CD8-positive, alpha-beta memory T cell (primary cell): ENCODE data around the gene KIAA1143. TPM values are rescaled to one million over a fixed set of nuclear protein-coding genes. Genes with fewer than 3 reads are reported as not detected.

ENCODE experiments used
- CTCF ChIA-PET: fragments of 350-600 bp; sonication (Branson Sonifier 250); formaldehyde crosslinking; loops from one replicate; lab custom pipeline; 2021; ENCODE audit warnings: antibody characterized with exemption; lab: Charles Lee
- POLR2A ChIA-PET: fragments of 350-600 bp; sonication (Branson Sonifier 250); formaldehyde crosslinking; loops from one replicate; lab custom pipeline; 2021; ENCODE audit warnings: antibody characterized with exemption; lab: Charles Lee
- DNase-seq, 5 donors: peaks; one replicate each; pipeline versions ENCODE4 v3.0.0 to v3.0.0-alpha.2; 2020 to 2022; ENCODE audit warnings: mixed read lengths in 1 of 5
- H3K27ac ChIP-seq: one replicate; pipeline ENCODE4 v1.7.0; 2013; ENCODE audit warnings: low read depth, mild to moderate bottlenecking, low read length, moderate library complexity
- H3K27me3 ChIP-seq: 2 replicates; pipeline ENCODE4 v1.7.0; 2013; ENCODE audit warnings: low read length, mild to moderate bottlenecking; ENCODE audit not compliant: insufficient read depth, poor library complexity, severe bottlenecking
- H3K36me3 ChIP-seq: 2 replicates; pipeline ENCODE4 v1.7.0; 2013; ENCODE audit warnings: mild to moderate bottlenecking, low read length, moderate library complexity; ENCODE audit not compliant: insufficient read depth
- H3K4me1 ChIP-seq: 2 replicates; pipeline ENCODE4 v1.7.0; 2013; ENCODE audit warnings: mild to moderate bottlenecking, low read length, moderate library complexity; ENCODE audit not compliant: insufficient read depth
- H3K4me3 ChIP-seq: 2 replicates; pipeline ENCODE4 v1.7.0; 2013; ENCODE audit warnings: mild to moderate bottlenecking, low read length
- H3K9me3 ChIP-seq: 2 replicates; pipeline ENCODE4 v1.7.0; 2013; ENCODE audit warnings: mild to moderate bottlenecking, low read length
- H3K27ac Mint-ChIP-seq, 8 donors: one replicate each; pipeline ENCODE4 v1.8.0; 2020 to 2021; ENCODE audit warnings: mixed read lengths in 8 of 8, mild to moderate bottlenecking in 6 of 8, inconsistent platforms in 3 of 8, moderate library complexity in 3 of 8
- H3K27me3 Mint-ChIP-seq, 2 donors: one replicate each; pipeline ENCODE4 v1.8.0; 2020 to 2021; ENCODE audit warnings: mixed read lengths in 2 of 2, mild to moderate bottlenecking in 1 of 2, moderate library complexity in 1 of 2
- H3K36me3 Mint-ChIP-seq, 3 donors: one replicate each; pipeline ENCODE4 v1.8.0; 2020 to 2021; ENCODE audit warnings: mixed read lengths in 3 of 3, inconsistent platforms in 1 of 3, mild to moderate bottlenecking in 1 of 3
- H3K4me1 Mint-ChIP-seq, 3 donors: one replicate each; pipeline ENCODE4 v1.8.0; 2020 to 2021; ENCODE audit warnings: mixed read lengths in 3 of 3, inconsistent platforms in 1 of 3, mild to moderate bottlenecking in 1 of 3
- H3K4me3 Mint-ChIP-seq, 7 donors: one replicate each; pipeline ENCODE4 v1.8.0; 2020 to 2021; ENCODE audit warnings: mixed read lengths in 7 of 7, mild to moderate bottlenecking in 6 of 7, moderate library complexity in 4 of 7, inconsistent platforms in 2 of 7
- H3K9me3 Mint-ChIP-seq, 5 donors: one replicate each; pipeline ENCODE4 v1.8.0; 2020 to 2022; ENCODE audit warnings: mixed read lengths in 5 of 5, mild to moderate bottlenecking in 3 of 5, moderate library complexity in 2 of 5, inconsistent platforms in 1 of 5
- polyA plus RNA-seq: library from polyadenylated mRNA; unstranded; fragments of 300-500 nt; fragmentation: Illumina TruSeq; gene quantifications from one replicate; pipeline ENCODE4 v1.2.3, GENCODE V29; 2021
- total RNA-seq, 2 experiments: library from RNA; stranded (reverse); gene quantifications; one replicate each; pipeline ENCODE4 v1.2.3, GENCODE V29; 2021

Gene KIAA1143
- total and polyA plus RNA-seq, 3 experiments from 2014 or later: 24.5 to 41.7 (median 38.9) TPM

DNA sequence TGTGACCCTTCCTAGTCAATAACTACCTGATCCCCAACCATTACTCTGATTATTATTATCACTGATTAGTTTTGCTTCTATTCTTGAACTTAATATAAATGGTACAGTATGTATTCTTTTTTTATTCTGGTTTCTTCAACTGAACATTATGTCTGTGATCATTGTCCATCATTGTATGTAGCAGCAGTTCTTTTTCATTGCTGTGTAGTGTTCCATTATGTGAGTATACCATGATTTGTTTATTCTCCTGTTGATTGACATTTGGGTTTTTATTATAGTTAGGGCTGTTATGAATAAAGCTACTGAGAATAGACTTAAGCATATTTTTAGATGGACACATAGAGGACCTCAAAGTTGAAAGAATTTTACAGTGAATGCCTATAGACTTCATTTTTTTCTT lies 2.8 kb upstream of the KIAA1143 start:
- peaks cover 0 to 5% of the 10 kb centered on the region in 2 donors for H3K27me3 Mint-ChIP-seq
- Histone ChIP-seq H3K27me3 (no peaks in the 10 kb centered on the region), H3K4me3 (no peak overlapping the region), H3K4me1 (peaks cover 9% of the 10 kb centered on the region), H3K36me3 (no peaks in the 10 kb centered on the region), H3K9me3 (no peaks in the 10 kb centered on the region), H3K27ac (no peak overlapping the region)
- no peak overlapping the region for H3K27ac Mint-ChIP-seq
- peak overlapping the region in 1 of 7 donors; percentile 45 for H3K4me3 Mint-ChIP-seq
- peaks cover 0 to 2% (median 0%) of the 10 kb centered on the region in 5 donors for H3K9me3 Mint-ChIP-seq
- ChIA-PET CTCF (no interaction called here), POLR2A (no interaction called here)
- no peak for DNase-seq
- peaks cover 5 to 13% (median 5%) of the 10 kb centered on the region in 3 donors for H3K36me3 Mint-ChIP-seq
- H3K4me1 Mint-ChIP-seq: peaks cover 14 to 28% (median 24%) of the 10 kb centered on the region in 3 donors

DNA sequence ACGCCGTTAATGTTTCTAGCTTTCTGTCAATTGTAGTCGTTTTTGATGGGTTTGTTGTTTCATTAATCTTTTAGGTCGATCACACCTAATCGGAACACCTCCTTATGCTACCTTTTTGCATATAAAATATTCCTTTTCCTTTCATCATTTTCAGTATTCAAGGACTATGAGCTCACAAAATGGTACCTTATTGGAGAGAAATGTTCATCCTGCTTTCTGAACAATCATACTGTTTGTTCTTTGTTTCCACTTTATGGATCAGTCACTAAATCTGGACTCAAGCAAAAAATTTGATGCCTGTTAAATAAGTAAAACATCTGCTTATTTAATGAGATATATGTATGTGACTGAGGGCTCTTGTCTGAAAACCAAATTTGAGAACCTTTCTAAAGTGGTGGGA lies 1.3 kb upstream of the KIAA1143 start:
- H3K27me3 Mint-ChIP-seq: peaks cover 0 to 5% of the 10 kb centered on the region in 2 donors
- CTCF ChIA-PET: no interaction called here
- peak overlapping the region; percentile 96 for H3K27ac ChIP-seq

DNA sequence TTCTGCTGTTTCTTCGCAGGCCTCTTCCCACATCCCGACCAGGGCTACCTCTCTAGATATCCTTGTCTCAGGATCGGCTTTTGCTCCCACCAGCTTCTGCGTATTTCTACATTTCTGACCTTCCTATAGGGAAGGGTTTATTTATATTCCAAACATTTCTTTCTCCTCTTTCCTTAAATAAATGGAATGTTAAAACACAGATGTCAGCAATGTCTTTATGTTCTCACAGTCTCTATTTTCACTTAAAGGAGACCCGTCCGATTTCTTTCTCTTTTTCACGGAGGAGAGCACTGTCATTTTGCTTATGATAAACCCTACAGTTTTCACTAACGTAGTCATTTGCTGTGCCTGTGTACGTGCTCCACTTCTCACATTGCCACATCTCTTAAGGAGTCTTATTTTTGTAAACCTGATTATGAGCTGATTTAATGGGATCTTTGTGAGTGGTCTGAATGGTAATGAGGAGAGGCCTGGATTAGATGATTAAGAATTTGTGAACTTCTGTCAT lies 805 bp upstream of the KIAA1143 start:
- Mint-ChIP-seq H3K27me3 (peaks cover 0 to 5% of the 10 kb centered on the region in 2 donors), H3K4me3 (peak overlapping the region; percentile 91 to 97 (median 94)), H3K4me1 (peaks cover 26 to 47% (median 42%) of the 10 kb centered on the region in 3 donors), H3K9me3 (peaks cover 0 to 4% (median 0%) of the 10 kb centered on the region in 5 donors), H3K36me3 (peaks cover 15 to 28% (median 22%) of the 10 kb centered on the region in 3 donors), H3K27ac (peak overlapping the region in 7 of 8 donors; percentile 43 to 93 (median 64))
- Histone ChIP-seq H3K27me3 (no peaks in the 10 kb centered on the region), H3K4me1 (peaks cover 9% of the 10 kb centered on the region), H3K4me3 (peak overlapping the region; percentile 95), H3K9me3 (no peaks in the 10 kb centered on the region), H3K36me3 (peaks cover 3% of the 10 kb centered on the region), H3K27ac (peak overlapping the region; percentile 96)
- ChIA-PET CTCF (interaction anchor here (0.8 to 3.0 kb wide), 2 partner anchors 33 to 251 kb away, joined by 3 to 17 read pairs; partner anchors contain the start of gene ZNF501), POLR2A (interaction anchor here (1.1 to 1.4 kb wide), 3 partner anchors 33 to 243 kb away, joined by 5 to 7 read pairs (median 6); partner anchors contain the start of genes EXOSC7, ZDHHC3 and ZNF501)
- DNase-seq: no peak

More for the DNA sequence above, 1.3 kb upstream of the KIAA1143 start:
- H3K4me1 ChIP-seq: peaks cover 9% of the 10 kb centered on the region
- no peaks in the 10 kb centered on the region for H3K9me3 ChIP-seq
- H3K36me3 Mint-ChIP-seq: peaks cover 13 to 24% (median 19%) of the 10 kb centered on the region in 3 donors
- H3K9me3 Mint-ChIP-seq: peaks cover 0 to 4% (median 0%) of the 10 kb centered on the region in 5 donors
- no peak for DNase-seq
- H3K36me3 ChIP-seq: no peaks in the 10 kb centered on the region
- H3K4me3 ChIP-seq: no peak overlapping the region
- H3K4me1 Mint-ChIP-seq: peaks cover 21 to 43% (median 38%) of the 10 kb centered on the region in 3 donors
- no peaks in the 10 kb centered on the region for H3K27me3 ChIP-seq
- peak overlapping the region; percentile 91 to 97 (median 94) for H3K4me3 Mint-ChIP-seq
- POLR2A ChIA-PET: no interaction called here
- peak overlapping the region in 1 of 8 donors; percentile 50 for H3K27ac Mint-ChIP-seq

DNA sequence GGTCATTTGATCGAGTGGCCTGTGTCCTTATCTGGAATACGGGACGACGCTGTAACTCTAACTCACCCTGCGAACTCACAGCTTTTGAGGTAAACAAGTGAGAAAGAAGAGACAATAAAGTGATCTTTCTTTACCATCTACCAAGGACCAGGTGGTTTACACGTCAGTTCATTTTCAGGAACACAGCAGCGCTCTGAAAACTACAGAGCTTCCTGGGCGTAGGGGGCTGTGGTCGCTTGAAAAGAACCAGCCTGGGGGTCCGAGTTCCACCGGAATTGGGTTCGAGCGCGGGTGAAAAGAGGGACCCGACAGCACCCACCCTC lies 357 bp downstream of the KIAA1143 start:
- Mint-ChIP-seq H3K4me1 (peaks cover 29 to 58% (median 50%) of the 10 kb centered on the region in 3 donors), H3K27me3 (peaks cover 0 to 1% of the 10 kb centered on the region in 2 donors), H3K27ac (peak overlapping the region; percentile 89 to 95 (median 92)), H3K36me3 (peaks cover 15 to 33% (median 23%) of the 10 kb centered on the region in 3 donors), H3K9me3 (peaks cover 0 to 4% (median 0%) of the 10 kb centered on the region in 5 donors), H3K4me3 (peak overlapping the region; percentile 91 to 97 (median 94))
- no peak for DNase-seq
- Histone ChIP-seq H3K4me1 (peaks cover 9% of the 10 kb centered on the region), H3K36me3 (peaks cover 6% of the 10 kb centered on the region), H3K9me3 (no peaks in the 10 kb centered on the region), H3K27me3 (no peaks in the 10 kb centered on the region), H3K27ac (peak overlapping the region; percentile 96), H3K4me3 (peak overlapping the region; percentile 95)
- CTCF ChIA-PET: interaction anchor here (3.0 kb wide), 1 partner anchor 32 kb away, joined by 17 read pairs; the partner anchor contains the start of gene ZNF501
- POLR2A ChIA-PET: interaction anchor here (1.1 to 1.4 kb wide), 3 partner anchors 32 to 244 kb away, joined by 5 to 7 read pairs (median 6); partner anchors contain the start of genes EXOSC7, ZDHHC3 and ZNF501

DNA sequence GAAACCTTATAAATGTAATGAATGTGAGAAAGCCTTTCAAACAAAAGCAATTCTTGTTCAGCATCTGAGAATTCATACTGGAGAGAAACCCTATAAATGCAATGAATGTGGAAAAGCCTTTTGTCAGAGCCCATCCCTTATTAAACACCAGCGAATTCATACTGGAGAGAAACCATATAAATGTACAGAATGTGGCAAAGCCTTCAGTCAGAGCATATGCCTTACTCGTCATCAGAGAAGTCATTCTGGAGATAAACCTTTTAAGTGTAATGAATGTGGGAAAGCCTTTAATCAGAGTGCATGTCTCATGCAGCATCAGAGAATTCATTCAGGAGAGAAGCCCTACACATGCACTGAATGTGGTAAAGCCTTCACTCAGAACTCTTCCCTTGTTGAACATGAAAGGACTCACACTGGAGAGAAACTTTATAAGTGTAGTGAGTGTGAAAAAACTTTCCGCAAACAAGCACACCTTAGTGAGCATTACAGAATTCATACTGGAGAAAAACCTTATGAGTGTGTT lies 26.7 kb downstream of the KIAA1143 start:
- Mint-ChIP-seq H3K27me3 (no peaks in the 10 kb centered on the region), H3K36me3 (peaks cover 29 to 72% (median 53%) of the 10 kb centered on the region in 3 donors), H3K4me3 (no peak overlapping the region), H3K4me1 (peaks cover 6 to 8% (median 7%) of the 10 kb centered on the region in 3 donors), H3K9me3 (peaks cover 69 to 92% (median 86%) of the 10 kb centered on the region in 5 donors), H3K27ac (no peak overlapping the region)
- peaks cover 9% of the 10 kb centered on the region for H3K4me1 ChIP-seq
- no peak for DNase-seq
- no peaks in the 10 kb centered on the region for H3K27me3 ChIP-seq
- H3K36me3 ChIP-seq: peaks cover 20% of the 10 kb centered on the region
- ChIA-PET POLR2A (no interaction called here), CTCF (no interaction called here)
- no peak overlapping the region for H3K27ac ChIP-seq
- no peak overlapping the region for H3K4me3 ChIP-seq
- peaks cover 67% of the 10 kb centered on the region for H3K9me3 ChIP-seq

DNA sequence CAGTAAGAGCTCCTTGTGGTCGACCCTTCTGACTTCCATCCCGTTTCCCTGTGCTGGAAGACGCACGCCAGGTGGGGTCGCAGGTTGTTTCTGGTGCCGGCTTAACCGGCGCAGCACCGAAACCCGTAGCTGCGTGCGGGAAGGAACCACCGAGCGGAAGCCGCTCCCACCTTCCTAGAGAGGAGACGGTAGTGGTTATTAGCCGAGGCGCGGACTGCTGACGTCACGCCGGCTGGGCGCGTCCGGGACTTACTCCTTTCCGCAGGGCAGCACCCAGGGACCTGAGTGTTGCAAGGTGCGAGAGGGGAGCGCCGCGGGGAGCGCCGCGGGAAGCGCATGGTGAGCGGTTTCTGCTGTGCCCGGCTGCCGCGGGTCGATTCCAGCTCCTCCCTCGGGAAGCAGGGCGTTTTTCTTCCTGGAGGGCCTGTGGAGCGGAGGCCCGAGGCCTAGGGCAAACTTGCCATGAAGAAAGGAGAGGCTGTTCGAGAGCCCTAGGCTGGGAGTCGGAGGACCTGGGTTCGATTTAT lies 32.0 kb downstream of the KIAA1143 start, which contains the start of gene ZNF501:
Gene ZNF501, plus strand, starts transcription at position 252 of the 527 bp plus-strand sequence. CDS start 4,787 bp downstream, outside the sequence.
- H3K27ac ChIP-seq: peak within 1 kb of the TSS; percentile 28

DNA sequence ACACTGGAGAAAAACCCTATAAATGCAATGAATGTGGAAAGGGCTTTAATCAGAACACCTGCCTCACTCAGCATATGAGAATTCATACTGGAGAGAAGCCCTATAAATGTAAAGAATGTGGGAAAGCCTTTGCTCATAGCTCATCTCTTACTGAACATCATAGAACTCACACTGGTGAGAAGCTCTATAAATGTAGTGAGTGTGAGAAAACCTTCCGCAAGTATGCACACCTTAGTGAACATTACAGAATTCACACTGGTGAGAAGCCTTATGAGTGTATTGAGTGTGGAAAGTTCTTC lies 39.4 kb downstream of the KIAA1143 start:
- peaks cover 47 to 90% (median 83%) of the 10 kb centered on the region in 5 donors for H3K9me3 Mint-ChIP-seq
- peaks cover 17 to 70% (median 58%) of the 10 kb centered on the region in 3 donors for H3K36me3 Mint-ChIP-seq
- Histone ChIP-seq H3K36me3 (peaks cover 10% of the 10 kb centered on the region), H3K27me3 (no peaks in the 10 kb centered on the region), H3K4me3 (no peak overlapping the region), H3K9me3 (peaks cover 65% of the 10 kb centered on the region), H3K27ac (no peak overlapping the region), H3K4me1 (no peaks in the 10 kb centered on the region)
- H3K27me3 Mint-ChIP-seq: peaks cover 0 to 3% of the 10 kb centered on the region in 2 donors
- POLR2A ChIA-PET: no interaction called here
- CTCF ChIA-PET: no interaction called here
- H3K4me1 Mint-ChIP-seq: no peaks in the 10 kb centered on the region
- DNase-seq: no peak
- no peak overlapping the region for H3K27ac Mint-ChIP-seq
- no peak overlapping the region for H3K4me3 Mint-ChIP-seq

More for the DNA sequence above, 32.0 kb downstream of the KIAA1143 start, which contains the start of gene ZNF501:
- H3K27me3 ChIP-seq: no peaks in the 10 kb centered on the region
- peaks cover 22 to 78% (median 59%) of the 10 kb centered on the region in 3 donors for H3K36me3 Mint-ChIP-seq
- H3K27ac Mint-ChIP-seq: peak within 1 kb of the TSS; percentile 49 to 96 (median 86)
- no peaks in the 10 kb centered on the region for H3K27me3 Mint-ChIP-seq
- DNase-seq: peak; percentile 70 to 87 (median 75)
- peak within 1 kb of the TSS; percentile 87 for H3K4me3 ChIP-seq
- peaks cover 14 to 16% (median 15%) of the 10 kb centered on the region in 3 donors for H3K4me1 Mint-ChIP-seq
- POLR2A ChIA-PET: interaction anchor here (1.1 to 1.3 kb wide), 4 partner anchors 17 to 247 kb away, joined by 3 to 7 read pairs (median 4); partner anchors contain the start of genes EXOSC7, KIAA1143, KIF15 and ZDHHC3
- H3K9me3 ChIP-seq: peaks cover 41% of the 10 kb centered on the region
- CTCF ChIA-PET: interaction anchor here (1.0 to 2.9 kb wide), 2 partner anchors 17 to 31 kb away, joined by 3 to 17 read pairs; partner anchors contain the start of genes KIAA1143, KIF15 and ZNF502
- peaks cover 58 to 87% (median 76%) of the 10 kb centered on the region in 5 donors for H3K9me3 Mint-ChIP-seq
- peak within 1 kb of the TSS; percentile 91 to 97 (median 94) for H3K4me3 Mint-ChIP-seq
- H3K36me3 ChIP-seq: peaks cover 20% of the 10 kb centered on the region
- H3K4me1 ChIP-seq: peaks cover 10% of the 10 kb centered on the region
